Upper lobe of right lung (tissue), 1 donor: ENCODE results near the gene MOB2. TPM values are rescaled to one million over a fixed set of nuclear protein-coding genes. Genes with fewer than 3 reads are reported as not detected.
"Not testable (repeated sequence)": the region's sequence is repeated elsewhere in the genome, so short reads cannot be mapped to it uniquely, and the experiment has no call there.

ENCODE experiments used
- ATAC-seq: fragments of 200-7000 bp; cut with Tn5 transposase; one replicate; pipeline ENCODE4 v1.9.1; 2020; ENCODE audit warnings: mild to moderate bottlenecking, moderate library complexity
- DNase-seq: peaks from one replicate; pipeline ENCODE4 v3.0.0-alpha.2; 2020
- H3K27ac ChIP-seq: fragments of 200-600 bp; one replicate; pipeline ENCODE4 v1.8.0; 2022
- H3K27me3 ChIP-seq: fragments of 200-600 bp; one replicate; pipeline ENCODE4 v1.8.0; 2022; ENCODE audit warnings: mild to moderate bottlenecking
- H3K36me3 ChIP-seq: fragments of 200-600 bp; one replicate; pipeline ENCODE4 v1.8.0; 2022
- H3K4me1 ChIP-seq: fragments of 200-600 bp; one replicate; pipeline ENCODE4 v1.8.0; 2022
- H3K4me3 ChIP-seq: fragments of 200-600 bp; one replicate; pipeline ENCODE4 v1.8.0; 2022; ENCODE audit warnings: mild to moderate bottlenecking
- H3K9me3 ChIP-seq: fragments of 200-600 bp; one replicate; pipeline ENCODE4 v1.8.0; 2022
- intact Hi-C: fragments of 100-400 bp; cut with DNase I; formaldehyde crosslinking; loops from one replicate; pipeline ENCODE4 v1.11.0; 2022
- total RNA-seq: library from RNA; stranded (reverse); fragmentation: NEBNext Ultra II Directional; extraction: Animal tissue kit (Norgen Biotek cat#: 25700); gene quantifications from one replicate; pipeline ENCODE4 v1.2.1, GENCODE V29; 2021
- TF ChIP-seq, protein P1 (sequence below): fragments of 200-600 bp; IDR thresholded peaks from one replicate; pipeline ENCODE4 v1.8.0; 2022; ENCODE audit warnings: antibody characterized with exemption
- donor health status: DM: no; HTN: yes; CAD: no; lungs with severe emphysema.

MOB2 gene
- total RNA-seq, 1 donor from 2014 or later = 58.9 TPM

DNA sequence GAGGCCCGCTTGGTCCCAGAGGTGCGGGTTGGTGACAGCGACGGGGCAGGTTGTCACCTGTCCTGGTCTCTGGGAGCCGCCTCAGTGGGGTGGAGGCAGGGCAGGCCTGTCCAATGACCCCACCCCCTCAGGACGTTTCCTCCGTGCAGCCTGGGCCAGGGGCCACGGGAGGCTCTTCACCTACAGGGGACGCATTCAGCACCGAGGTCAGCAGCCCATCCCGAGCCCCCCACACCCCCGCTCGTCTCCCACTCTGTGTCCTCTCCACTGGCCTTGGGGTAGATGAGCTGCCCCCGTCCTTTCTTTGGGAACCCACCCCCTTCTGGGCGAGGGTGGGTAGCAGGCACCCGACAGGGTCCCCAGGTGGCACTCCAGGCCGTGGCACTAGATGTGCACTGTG, 61.1 kb downstream of the MOB2 start:
- Histone ChIP-seq H3K9me3 (no peaks in the 10 kb centered on the region), H3K4me3 (no peak overlapping the region), H3K4me1 (no peaks in the 10 kb centered on the region), H3K27me3 (peaks cover 15% of the 10 kb centered on the region), H3K36me3 (no peaks in the 10 kb centered on the region), H3K27ac (no peak overlapping the region)
- intact Hi-C loops = no loop called here
- DNase-seq = no peak
- ATAC-seq = no peak
- TF ChIP-seq, protein P1, sequence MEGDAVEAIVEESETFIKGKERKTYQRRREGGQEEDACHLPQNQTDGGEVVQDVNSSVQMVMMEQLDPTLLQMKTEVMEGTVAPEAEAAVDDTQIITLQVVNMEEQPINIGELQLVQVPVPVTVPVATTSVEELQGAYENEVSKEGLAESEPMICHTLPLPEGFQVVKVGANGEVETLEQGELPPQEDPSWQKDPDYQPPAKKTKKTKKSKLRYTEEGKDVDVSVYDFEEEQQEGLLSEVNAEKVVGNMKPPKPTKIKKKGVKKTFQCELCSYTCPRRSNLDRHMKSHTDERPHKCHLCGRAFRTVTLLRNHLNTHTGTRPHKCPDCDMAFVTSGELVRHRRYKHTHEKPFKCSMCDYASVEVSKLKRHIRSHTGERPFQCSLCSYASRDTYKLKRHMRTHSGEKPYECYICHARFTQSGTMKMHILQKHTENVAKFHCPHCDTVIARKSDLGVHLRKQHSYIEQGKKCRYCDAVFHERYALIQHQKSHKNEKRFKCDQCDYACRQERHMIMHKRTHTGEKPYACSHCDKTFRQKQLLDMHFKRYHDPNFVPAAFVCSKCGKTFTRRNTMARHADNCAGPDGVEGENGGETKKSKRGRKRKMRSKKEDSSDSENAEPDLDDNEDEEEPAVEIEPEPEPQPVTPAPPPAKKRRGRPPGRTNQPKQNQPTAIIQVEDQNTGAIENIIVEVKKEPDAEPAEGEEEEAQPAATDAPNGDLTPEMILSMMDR = no peak

DNA sequence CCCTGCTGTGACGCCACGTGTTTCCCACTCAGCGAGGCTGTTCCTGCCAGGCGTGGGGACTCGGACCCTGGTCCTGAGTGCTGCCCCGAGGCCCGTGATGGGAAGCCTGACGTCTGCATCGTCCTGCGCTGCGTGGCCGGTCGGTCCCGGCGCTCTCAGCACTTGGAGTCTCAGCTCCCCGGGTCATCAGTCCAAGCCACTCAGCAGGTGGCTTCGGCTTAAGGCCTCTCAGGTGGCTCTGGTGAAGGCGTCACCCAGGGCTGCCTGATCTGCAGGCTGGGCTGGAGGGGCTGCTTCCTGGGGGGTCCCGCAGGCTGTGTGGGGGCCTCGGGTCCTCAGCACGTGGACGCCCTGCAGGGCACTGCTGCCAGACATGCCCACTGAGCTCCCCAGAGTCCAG, 61.6 kb downstream of the MOB2 start:
- TF ChIP-seq, protein P1 = no peak
- no peak for DNase-seq
- ATAC-seq = no peak
- intact Hi-C loops = no loop called here
- Histone ChIP-seq H3K36me3 (no peaks in the 10 kb centered on the region), H3K4me3 (no peak overlapping the region), H3K9me3 (no peaks in the 10 kb centered on the region), H3K27me3 (peaks cover 15% of the 10 kb centered on the region), H3K4me1 (no peaks in the 10 kb centered on the region), H3K27ac (no peak overlapping the region)

DNA sequence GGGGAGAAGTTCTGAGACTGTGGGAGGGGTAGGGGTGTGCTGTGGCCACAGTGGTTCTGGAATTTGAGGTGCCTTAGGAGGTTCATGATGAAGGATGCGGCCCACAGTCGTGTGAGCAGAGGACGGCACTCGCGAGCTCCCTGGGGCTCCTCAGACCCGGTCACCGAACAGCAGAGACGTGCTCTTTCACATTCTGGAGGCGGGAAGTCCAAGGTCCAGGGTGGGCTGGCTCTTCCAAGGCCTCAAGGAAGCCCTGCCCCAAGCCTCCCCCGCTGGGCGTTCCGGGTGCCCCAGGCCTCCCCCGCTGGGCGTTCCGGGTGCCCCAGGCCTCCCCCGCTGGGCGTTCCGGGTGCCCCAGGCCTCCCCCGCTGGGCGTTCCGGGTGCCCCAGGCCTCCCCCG, 63.2 kb downstream of the MOB2 start:
- H3K27me3 ChIP-seq = peaks cover 15% of the 10 kb centered on the region
- H3K9me3 ChIP-seq, H3K27ac ChIP-seq, ATAC-seq, intact Hi-C loops, H3K4me1 ChIP-seq, H3K36me3 ChIP-seq, DNase-seq, H3K4me3 ChIP-seq: not testable (repeated sequence)

DNA sequence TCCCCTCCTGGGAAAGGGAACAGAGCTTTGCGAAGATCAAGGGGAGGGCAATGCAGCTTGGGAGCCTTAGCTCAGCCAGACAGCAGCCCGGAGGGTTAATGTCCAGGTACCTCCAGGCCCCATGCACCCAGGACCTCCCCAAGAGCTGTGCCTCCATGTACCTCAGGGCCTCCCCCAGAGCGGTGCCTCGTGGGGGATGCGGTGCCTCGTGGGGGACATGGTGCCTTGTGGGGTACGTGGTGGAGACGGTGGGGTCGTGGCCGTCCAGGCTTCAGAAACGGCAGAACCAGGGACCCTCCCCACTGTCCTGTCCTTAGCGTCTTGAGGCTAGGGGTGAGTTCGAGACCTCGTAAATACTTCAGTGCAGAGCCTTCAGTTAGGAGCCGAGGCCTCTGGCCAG, 63.6 kb downstream of the MOB2 start:
- H3K27me3 ChIP-seq = peaks cover 15% of the 10 kb centered on the region
- intact Hi-C loops = no loop called here
- no peaks in the 10 kb centered on the region for H3K4me1 ChIP-seq
- DNase-seq (no peak), ATAC-seq (no peak)
- no peak overlapping the region for H3K27ac ChIP-seq
- peaks cover 9% of the 10 kb centered on the region for H3K9me3 ChIP-seq
- no peak overlapping the region for H3K4me3 ChIP-seq
- no peaks in the 10 kb centered on the region for H3K36me3 ChIP-seq
- TF ChIP-seq, protein P1 = no peak

DNA sequence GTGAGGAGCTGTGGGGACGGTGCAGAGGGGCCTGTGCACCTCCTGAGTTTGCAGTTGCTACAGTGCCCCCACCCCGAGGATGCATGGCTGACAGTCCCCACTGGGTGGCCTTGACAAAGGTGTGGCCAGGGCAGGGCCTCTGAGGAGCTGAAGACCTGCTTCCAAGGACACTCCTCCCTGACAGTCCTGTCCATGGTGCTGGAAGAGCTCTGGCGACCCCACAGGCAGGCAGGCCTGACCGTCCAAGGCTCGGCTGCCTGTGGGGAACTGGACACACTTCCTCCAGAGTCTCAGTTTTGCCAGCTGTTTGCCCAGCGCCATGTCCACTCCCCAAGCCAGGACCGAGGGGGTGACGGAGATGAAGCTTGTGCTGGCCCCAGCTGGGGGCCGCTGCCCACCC, 64.1 kb downstream of the MOB2 start:
- TF ChIP-seq, protein P1 = no peak
- ATAC-seq = no peak
- intact Hi-C loops = no loop called here
- Histone ChIP-seq H3K4me1 (no peaks in the 10 kb centered on the region), H3K27me3 (peaks cover 15% of the 10 kb centered on the region), H3K4me3 (no peak overlapping the region), H3K36me3 (no peaks in the 10 kb centered on the region), H3K9me3 (peaks cover 9% of the 10 kb centered on the region), H3K27ac (no peak overlapping the region)
- no peak for DNase-seq

DNA sequence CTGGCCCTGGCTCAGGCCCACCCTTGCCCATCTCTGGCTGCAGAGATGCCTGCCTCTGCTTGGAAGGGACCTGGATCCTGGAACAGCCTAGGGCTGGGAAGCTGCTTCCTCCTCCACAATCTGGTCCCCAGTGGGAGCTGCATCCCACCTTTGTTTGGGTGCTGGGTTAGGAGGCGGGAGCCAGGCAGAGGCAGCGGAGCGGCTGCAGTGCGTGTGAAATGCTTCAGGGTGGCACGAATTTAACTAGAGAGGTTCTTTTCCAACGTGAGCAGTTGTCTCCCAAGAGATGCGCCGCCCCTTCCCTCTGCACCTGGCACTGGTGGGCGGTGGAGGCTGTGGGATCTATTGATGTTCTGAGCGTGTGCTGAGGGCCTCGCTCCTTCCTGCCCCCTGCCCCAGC, 65.3 kb downstream of the MOB2 start:
- Histone ChIP-seq H3K4me3 (no peak overlapping the region), H3K27ac (no peak overlapping the region), H3K36me3 (no peaks in the 10 kb centered on the region), H3K4me1 (no peaks in the 10 kb centered on the region), H3K9me3 (peaks cover 13% of the 10 kb centered on the region), H3K27me3 (peaks cover 11% of the 10 kb centered on the region)
- ATAC-seq = no peak
- no peak for DNase-seq
- TF ChIP-seq, protein P1 = no peak
- intact Hi-C loops = no loop called here
